Prostate gland (tissue), 2 donors: ENCODE data around the gene TMTC3. TPM values are rescaled to one million over a fixed set of nuclear protein-coding genes. Genes with fewer than 3 reads are reported as not detected.
A peak's percentile ranks its signal among the peaks of the same experiment; 100 is the strongest.

ENCODE experiments used
- DNase-seq: peaks from one replicate; pipeline ENCODE4 v3.0.0-alpha.2; 2019; ENCODE audit warnings: low spot score
- H3K27ac ChIP-seq, 2 donors: fragments of 200-600 bp; sonication (generic); 2 replicates each; pipeline ENCODE4 v1.5.1; 2017 to 2019
- H3K27me3 ChIP-seq: fragments of 200-600 bp; sonication (generic); replicated peaks from 2 replicates; pipeline ENCODE4 v1.5.1; 2019; ENCODE audit not compliant: insufficient read depth
- H3K36me3 ChIP-seq, 2 donors: fragments of 200-600 bp; sonication (generic); 1 replicate in 1 of 2; 2 replicates in 1 of 2; pipeline versions ENCODE4 v1.5.1 to v1.8.1; 2017 to 2019
- H3K4me1 ChIP-seq: fragments of 200-600 bp; sonication (generic); replicated peaks from 2 replicates; pipeline ENCODE4 v1.5.1; 2019
- H3K4me3 ChIP-seq, 2 donors: fragments of 200-600 bp; sonication (generic); 2 replicates each; pipeline ENCODE4 v1.5.1; 2017 to 2019
- H3K9me3 ChIP-seq: fragments of 200-600 bp; sonication (generic); 2 replicates; pipeline ENCODE4 v1.5.1; 2017
- CTCF ChIP-seq, 4 experiments: fragments of 200-600 bp in 2 of 4; fragments of 450-650 bp in 2 of 4; sonication (generic) in 2 of 4; IDR thresholded peaks; 1 replicate in 3 of 4; 2 replicates in 1 of 4; pipeline ENCODE4 v1.5.1; 2016 to 2019; ENCODE audit warnings: antibody characterized with exemption in 4 of 4, mild to moderate bottlenecking in 2 of 4, moderate library complexity in 2 of 4
- POLR2A ChIP-seq: fragments of 450-650 bp; IDR thresholded peaks from one replicate; pipeline ENCODE4 v1.6.1; 2016; ENCODE audit warnings: antibody characterized with exemption, mild to moderate bottlenecking
- POLR2AphosphoS5 ChIP-seq: sonication (generic); formaldehyde crosslinking; IDR thresholded peaks from one replicate; pipeline ENCODE4 v1.6.1; 2017; ENCODE audit warnings: antibody characterized with exemption
- WGBS: methylation state at CpG from one replicate; pipeline ENCODE4 v1.1.5; 2018; 5-methylcytosine and 5-hydroxymethylcytosine counted together
- intact Hi-C: fragments of 100-400 bp; cut with DNase I; formaldehyde crosslinking; loops from one replicate; pipeline ENCODE4 v1.14.2; 2022
- total RNA-seq, 2 donors: library from RNA; depleted of rRNA; stranded (reverse); fragments of >200 nt; gene quantifications; one replicate each; pipeline ENCODE4 v1.1.0, GENCODE V29; 2016

Gene TMTC3
- total RNA-seq, 2 donors from 2014 or later, result 15.1 to 23.6 TPM

DNA sequence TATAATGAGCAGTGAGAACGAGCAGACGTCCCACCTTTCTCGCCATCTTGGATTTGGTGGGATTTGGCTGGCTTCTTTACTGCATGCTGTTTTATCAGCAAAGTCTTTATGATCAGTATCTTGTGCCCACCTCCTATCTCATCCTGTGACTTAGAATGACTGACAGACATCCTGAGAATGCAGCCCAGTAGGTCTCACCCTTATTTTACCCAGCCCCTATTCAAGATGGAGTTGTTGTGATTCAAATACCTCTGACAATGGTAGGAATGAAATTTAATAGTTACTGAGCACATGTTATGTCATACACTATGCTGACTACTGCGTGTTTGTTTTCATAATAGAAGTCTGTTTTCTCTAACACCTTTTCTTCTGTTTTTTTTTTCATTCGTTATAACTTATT is 1.9 kb downstream of the TMTC3 start:
- TF ChIP-seq CTCF (IDR thresholded peaks at IDR 0.05) (no peak), POLR2A (no peak), POLR2AphosphoS5 (no peak)
- WGBS, result 82% methylated on average over 5 of the region's 5 CpGs
- DNase-seq, result no peak
- intact Hi-C loops, result no loop called here
- Histone ChIP-seq H3K9me3 (no peaks in the 10 kb centered on the region), H3K4me3 (no peak overlapping the region), H3K4me1 (no peaks in the 10 kb centered on the region), H3K27me3 (no peaks in the 10 kb centered on the region), H3K36me3 (no peaks in the 10 kb centered on the region), H3K27ac (no peak overlapping the region)

GRCh38 chr12:88144546-88145468 is 2.7 kb downstream of the TMTC3 start:
- no peaks in the 10 kb centered on the region for H3K9me3 ChIP-seq
- H3K27ac ChIP-seq, result no peak overlapping the region
- intact Hi-C loops, result no loop called here
- 46% methylated on average over 3 of the region's 3 CpGs for WGBS
- TF ChIP-seq POLR2A, result no peak
- TF ChIP-seq POLR2AphosphoS5, result peak; percentile 33
- no peak for DNase-seq
- no peaks in the 10 kb centered on the region for H3K27me3 ChIP-seq
- no peak overlapping the region for H3K4me3 ChIP-seq
- H3K4me1 ChIP-seq, result no peaks in the 10 kb centered on the region
- H3K36me3 ChIP-seq, result no peaks in the 10 kb centered on the region

- Histone ChIP-seq H3K4me1 (no peaks in the 10 kb centered on the region), H3K4me3 (no peak overlapping the region), H3K27ac (no peak overlapping the region), H3K9me3 (no peaks in the 10 kb centered on the region), H3K36me3 (no peaks in the 10 kb centered on the region), H3K27me3 (no peaks in the 10 kb centered on the region)
- no peak for TF ChIP-seq CTCF (IDR thresholded peaks at IDR 0.05)
- no peak for TF ChIP-seq POLR2A
- TF ChIP-seq POLR2AphosphoS5, result no peak
- no peak for DNase-seq
- intact Hi-C loops, result no loop called here
- WGBS, result 52% methylated on average over 5 of the region's 5 CpGs
These were observed 3.7 kb downstream of the TMTC3 start for GRCh38 chr12:88145567-88146505.

DNA sequence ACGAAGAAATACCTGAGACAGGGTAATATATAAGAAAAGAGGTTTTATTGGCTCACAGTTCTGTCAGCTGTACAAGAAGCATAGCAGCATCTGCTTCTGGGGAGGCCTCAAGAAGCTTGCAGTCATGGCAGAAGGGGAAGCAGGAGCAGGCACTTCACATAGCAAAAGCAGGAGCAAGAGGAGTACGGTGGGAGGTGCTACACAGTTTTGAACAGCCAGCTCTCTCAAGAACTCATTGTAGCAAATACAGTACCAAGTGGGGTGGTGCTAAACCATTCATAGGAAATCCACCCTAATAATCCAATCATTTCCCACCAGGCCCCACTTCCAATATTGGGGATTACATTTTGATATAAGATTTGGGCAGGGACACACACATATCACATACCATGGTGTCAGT is 8.0 kb downstream of the TMTC3 start:
- H3K9me3 ChIP-seq, result no peaks in the 10 kb centered on the region
- WGBS, result 93% methylated on average over 2 of the region's 2 CpGs

More for the DNA sequence above, 8.0 kb downstream of the TMTC3 start:
- Histone ChIP-seq H3K27ac (no peak overlapping the region), H3K36me3 (no peaks in the 10 kb centered on the region), H3K4me1 (no peaks in the 10 kb centered on the region), H3K4me3 (no peak overlapping the region), H3K27me3 (no peaks in the 10 kb centered on the region)
- DNase-seq, result no peak
- TF ChIP-seq CTCF (IDR thresholded peaks at IDR 0.05), result no peak
- no peak for TF ChIP-seq POLR2AphosphoS5
- TF ChIP-seq POLR2A, result no peak
- intact Hi-C loops, result loop anchor here (5.0 kb wide), 1 partner anchor 427 kb away; no protein-coding TSS in a partner anchor
